Right atrium auricular region (tissue), 2 donors: Measurements from ENCODE around the gene TMEM163. TPM values are rescaled to one million over a fixed set of nuclear protein-coding genes. Genes with fewer than 3 reads are reported as not detected.

Experiments
- DNase-seq: peaks from one replicate; pipeline ENCODE4 v3.0.0-alpha.2; 2019; ENCODE audit warnings: low spot score
- H3K27ac ChIP-seq, 2 donors: fragments of 200-600 bp; sonication (generic); 1 replicate in 1 of 2; 2 replicates in 1 of 2; pipeline ENCODE4 v1.5.1; 2016 to 2019
- H3K27me3 ChIP-seq, 2 donors: fragments of 200-600 bp; sonication (generic); one replicate each; pipeline versions ENCODE4 v1.5.1 to v1.6.0; 2017 to 2019
- H3K36me3 ChIP-seq: fragments of 200-600 bp; sonication (generic); one replicate; pipeline ENCODE4 v1.5.1; 2016
- H3K4me1 ChIP-seq, 2 donors: fragments of 200-600 bp; sonication (generic); one replicate each; pipeline versions ENCODE4 v1.5.1 to v1.6.0; 2017 to 2019
- H3K4me3 ChIP-seq, 2 donors: fragments of 200-600 bp; sonication (generic); 1 replicate in 1 of 2; 2 replicates in 1 of 2; pipeline ENCODE4 v1.5.1; 2017 to 2019; ENCODE audit warnings: mild to moderate bottlenecking in 1 of 2, moderate library complexity in 1 of 2
- H3K9me3 ChIP-seq, 2 donors: fragments of 200-600 bp; sonication (generic); one replicate each; pipeline ENCODE4 v1.5.1; 2019
- CTCF ChIP-seq, 2 donors: fragments of 200-600 bp; sonication (generic); IDR thresholded peaks; one replicate each; pipeline ENCODE4 v1.5.1; 2019; ENCODE audit warnings: antibody characterized with exemption in 2 of 2
- total RNA-seq, 2 donors: library from RNA; depleted of rRNA; stranded (reverse); fragments of >200 nt; gene quantifications; one replicate each; pipeline ENCODE4 v1.1.0, GENCODE V29; 2016

Gene TMEM163
- total RNA-seq, 2 donors from 2014 or later, result 3.1 to 8.9 TPM

GRCh38 chr2:134540990-134541389 lies 177.8 kb downstream of the TMEM163 start:
- no peak for DNase-seq
- no peak overlapping the region for H3K4me3 ChIP-seq
- no peak for TF ChIP-seq CTCF (IDR thresholded peaks at IDR 0.05)

GRCh38 chr2:134539981-134540380 lies 178.8 kb downstream of the TMEM163 start:
- H3K4me1 ChIP-seq, result peaks cover 0 to 28% of the 10 kb centered on the region in 2 donors
- no peak for TF ChIP-seq CTCF (IDR thresholded peaks at IDR 0.05)
- no peak overlapping the region for H3K27ac ChIP-seq
- DNase-seq, result no peak
- no peaks in the 10 kb centered on the region for H3K27me3 ChIP-seq
- H3K36me3 ChIP-seq, result no peaks in the 10 kb centered on the region
- no peaks in the 10 kb centered on the region for H3K9me3 ChIP-seq
- H3K4me3 ChIP-seq, result no peak overlapping the region

More at GRCh38 chr2:134540990-134541389, 177.8 kb downstream of the TMEM163 start:
- Histone ChIP-seq H3K4me1 (peaks cover 0 to 28% of the 10 kb centered on the region in 2 donors), H3K9me3 (no peaks in the 10 kb centered on the region), H3K27me3 (no peaks in the 10 kb centered on the region), H3K27ac (no peak overlapping the region), H3K36me3 (no peaks in the 10 kb centered on the region)

DNA sequence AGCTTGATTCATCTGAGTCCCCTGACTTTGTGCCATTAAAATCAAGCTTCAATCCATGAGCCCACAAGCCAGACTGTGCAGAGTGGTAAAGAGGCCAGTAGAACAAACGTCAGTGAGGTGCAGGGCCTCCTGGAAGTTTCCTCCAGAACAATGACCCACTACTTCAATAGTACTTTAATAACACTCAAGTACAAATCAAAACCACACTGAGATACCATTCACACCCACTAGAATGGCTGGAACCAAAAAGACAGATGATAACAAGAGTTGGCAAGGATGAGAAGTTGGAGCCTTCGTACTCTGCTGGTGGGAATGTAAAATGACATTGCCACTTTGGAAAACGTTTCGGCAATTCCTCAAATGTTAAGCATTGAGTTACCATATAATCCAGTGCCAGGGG lies 181.1 kb downstream of the TMEM163 start:
- Histone ChIP-seq H3K27ac (peak overlapping the region in 1 of 2 donors; percentile 44), H3K4me1 (peaks cover 0 to 28% of the 10 kb centered on the region in 2 donors), H3K4me3 (no peak overlapping the region), H3K9me3 (no peaks in the 10 kb centered on the region), H3K27me3 (no peaks in the 10 kb centered on the region), H3K36me3 (no peaks in the 10 kb centered on the region)
- peak; percentile 16 to 44 for TF ChIP-seq CTCF (IDR thresholded peaks at IDR 0.05)
- DNase-seq, result no peak

DNA sequence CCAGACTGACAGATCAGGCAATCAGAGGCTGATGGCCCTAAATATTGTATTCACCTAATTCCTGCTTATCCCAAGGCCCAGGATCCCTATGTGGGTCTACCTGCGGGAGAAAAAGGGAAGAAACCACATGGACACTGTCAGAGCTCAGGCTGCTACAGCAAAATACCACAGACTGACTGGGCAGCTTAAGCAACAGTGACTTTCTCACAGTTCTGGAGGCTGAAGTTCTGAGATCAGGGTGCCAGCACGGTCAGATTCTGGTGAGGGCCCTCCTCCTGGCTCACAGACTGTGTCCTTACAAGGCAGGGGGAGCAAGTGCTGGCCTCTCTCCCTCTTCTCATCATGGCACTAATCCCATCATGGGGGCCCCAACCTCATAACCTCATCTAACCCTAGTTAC lies 181.7 kb downstream of the TMEM163 start:
- Histone ChIP-seq H3K36me3 (no peaks in the 10 kb centered on the region), H3K9me3 (no peaks in the 10 kb centered on the region), H3K4me1 (peaks cover 0 to 28% of the 10 kb centered on the region in 2 donors), H3K27me3 (no peaks in the 10 kb centered on the region), H3K4me3 (no peak overlapping the region), H3K27ac (peak overlapping the region in 1 of 2 donors; percentile 44)
- no peak for DNase-seq
- TF ChIP-seq CTCF (IDR thresholded peaks at IDR 0.05), result no peak

GRCh38 chr2:134536296-134536695 lies 182.5 kb downstream of the TMEM163 start:
- Histone ChIP-seq H3K9me3 (no peaks in the 10 kb centered on the region), H3K4me3 (no peak overlapping the region), H3K36me3 (no peaks in the 10 kb centered on the region), H3K27ac (no peak overlapping the region), H3K4me1 (peaks cover 0 to 28% of the 10 kb centered on the region in 2 donors), H3K27me3 (no peaks in the 10 kb centered on the region)
- DNase-seq, result no peak
- TF ChIP-seq CTCF (IDR thresholded peaks at IDR 0.05), result no peak

DNA sequence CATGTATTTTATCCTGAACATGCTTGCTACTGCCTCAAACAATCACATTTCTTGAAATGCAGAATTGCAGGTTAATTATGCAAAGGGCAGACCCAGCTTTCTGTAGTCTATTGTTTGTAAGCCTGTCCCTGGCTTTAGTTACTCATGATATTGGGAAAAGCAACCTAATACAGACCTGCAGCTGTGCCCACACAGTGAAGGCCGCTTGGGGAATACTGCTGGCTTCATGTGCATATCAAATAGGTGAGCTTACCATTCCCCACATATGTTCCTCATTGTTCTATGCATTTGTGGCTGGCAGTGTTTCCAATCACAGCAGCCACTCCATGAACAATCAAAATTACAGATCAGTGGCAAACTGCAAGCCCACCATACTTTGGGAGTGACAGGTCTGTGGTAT lies 186.3 kb downstream of the TMEM163 start:
- Histone ChIP-seq H3K36me3 (no peaks in the 10 kb centered on the region), H3K4me3 (no peak overlapping the region), H3K27me3 (no peaks in the 10 kb centered on the region), H3K9me3 (no peaks in the 10 kb centered on the region), H3K27ac (no peak overlapping the region), H3K4me1 (peaks cover 0 to 7% of the 10 kb centered on the region in 2 donors)
- TF ChIP-seq CTCF (IDR thresholded peaks at IDR 0.05), result no peak
- DNase-seq, result no peak
